Midbrain (tissue), 1 donor: Measurements from ENCODE around the gene UBR4.
"Not testable (repeated sequence)": the region's sequence is repeated elsewhere in the genome, so short reads cannot be mapped to it uniquely, and the experiment has no call there.

Experiments
- DNase-seq: peaks from one replicate; lab custom pipeline; 2025; lab: John Stamatoyannopoulos, UW

UBR4 gene

DNA sequence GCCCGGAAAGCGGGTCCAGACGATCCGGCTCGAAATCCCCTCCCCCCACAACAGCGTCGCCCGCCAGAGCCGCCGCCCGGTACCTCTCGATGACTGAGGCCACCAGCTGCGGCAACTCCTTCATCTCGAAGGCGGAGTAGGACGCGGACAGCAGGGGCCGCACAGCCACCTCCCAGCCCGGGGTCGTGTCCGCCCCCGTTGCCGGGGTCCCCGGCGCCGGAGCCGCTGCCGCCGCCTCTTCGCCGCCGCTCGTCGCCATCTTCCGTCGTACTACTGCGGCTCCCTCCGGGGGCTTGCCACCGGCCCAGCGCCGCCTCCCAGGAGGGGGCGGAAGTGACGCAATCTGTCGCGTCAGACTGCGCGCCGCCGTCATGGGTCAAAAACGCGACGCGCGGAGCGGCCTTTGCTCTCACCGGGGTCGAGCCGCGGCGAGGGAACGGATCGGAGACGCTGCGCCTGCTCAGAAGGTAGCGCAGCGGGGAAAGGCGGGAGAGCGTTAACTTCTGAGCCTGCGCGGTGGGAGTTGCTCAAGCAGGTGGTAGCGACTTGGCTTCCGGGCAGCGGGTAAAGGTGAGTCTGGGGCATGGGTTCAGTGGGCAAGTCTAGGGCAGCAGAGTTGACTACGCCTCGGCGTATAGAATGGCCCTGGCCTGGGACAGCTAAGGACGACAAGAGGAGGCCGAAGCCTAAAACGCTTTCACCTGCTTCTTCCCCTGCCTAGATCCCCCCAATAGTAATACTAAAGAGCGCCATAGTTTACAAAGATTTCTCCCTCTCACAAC is at the start of gene UBR4:
Gene UBR4, minus strand, starts transcription at position 277 of the 782 bp plus-strand sequence. Its CDS starts 18 bp downstream, at position 259.
- peak; percentile 97 for DNase-seq

DNA sequence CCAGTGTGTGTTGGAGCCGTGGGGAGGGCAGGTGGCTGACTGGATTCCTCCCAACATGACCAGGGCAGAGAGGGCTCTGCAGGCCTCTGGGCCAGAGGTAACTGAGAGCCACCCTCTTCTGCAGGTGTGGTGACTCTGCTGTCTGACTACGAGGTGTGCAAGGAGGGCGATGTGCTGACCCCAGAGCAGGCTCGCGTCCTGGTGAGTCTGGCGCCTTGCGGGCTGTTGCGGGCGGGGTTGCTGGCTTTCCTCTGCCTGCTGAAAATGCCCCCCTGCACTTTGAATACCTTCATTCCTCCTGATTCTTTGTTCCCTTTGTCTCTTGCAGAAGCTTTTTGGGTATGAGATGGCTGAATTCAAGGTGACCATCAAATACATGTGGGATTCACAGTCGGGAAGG is 48.3 kb upstream of the UBR4 start:
- no peak for DNase-seq

DNA sequence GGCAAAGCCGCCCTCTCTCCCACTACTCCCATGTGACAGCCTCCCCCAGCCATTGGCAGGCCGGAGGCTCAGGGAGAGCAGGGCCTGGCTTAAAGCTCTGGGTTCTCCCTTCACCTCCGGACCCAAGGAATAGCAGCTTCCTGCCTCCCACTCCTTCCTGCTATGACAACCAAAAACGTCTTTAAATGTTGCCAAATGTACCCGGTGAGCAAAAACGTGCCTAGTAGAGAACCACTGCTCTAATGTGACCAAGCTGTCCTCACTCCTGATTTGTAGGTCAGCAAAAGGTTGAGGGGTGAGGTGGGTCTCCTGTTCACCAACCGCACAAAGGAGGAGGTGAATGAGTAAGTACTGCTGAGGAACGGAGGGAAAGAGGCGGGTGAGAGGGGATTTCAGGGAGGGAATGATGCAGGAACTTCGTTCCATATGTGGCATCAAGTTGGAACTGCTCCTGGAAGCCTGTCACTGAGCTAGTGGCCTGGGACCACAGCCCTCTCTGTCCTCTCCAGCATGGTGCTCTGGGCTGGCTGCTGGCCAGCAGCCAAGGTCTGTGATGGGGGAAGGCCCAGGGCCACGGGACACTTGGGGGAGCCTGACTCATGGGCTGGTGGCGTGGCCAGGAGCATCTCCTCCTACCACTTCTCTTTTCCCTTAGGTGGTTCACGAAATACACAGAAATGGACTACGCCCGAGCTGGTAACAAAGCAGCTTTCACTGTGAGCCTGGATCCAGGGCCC is 47.3 kb upstream of the UBR4 start:
- no peak for DNase-seq

DNA sequence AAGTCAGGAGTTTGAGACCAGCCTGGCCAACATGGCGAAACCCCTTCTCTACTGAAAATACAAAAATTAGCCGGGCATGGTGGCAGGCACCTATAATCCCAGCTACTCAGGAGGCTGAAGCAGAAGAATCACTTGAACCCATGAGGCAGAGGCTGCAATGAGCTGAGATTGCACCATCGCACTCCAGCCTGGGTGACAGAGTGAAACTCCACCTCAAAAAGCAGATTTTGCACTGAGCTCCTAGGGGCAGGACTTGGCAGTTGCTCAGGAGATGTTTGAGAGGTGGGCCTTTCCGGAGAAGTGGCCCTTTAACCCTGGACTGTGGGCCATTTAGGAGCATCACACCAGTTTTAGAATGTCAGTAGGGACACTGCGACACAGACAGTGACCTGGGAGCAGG is 46.2 kb upstream of the UBR4 start:
- DNase-seq, result not testable (repeated sequence)

DNA sequence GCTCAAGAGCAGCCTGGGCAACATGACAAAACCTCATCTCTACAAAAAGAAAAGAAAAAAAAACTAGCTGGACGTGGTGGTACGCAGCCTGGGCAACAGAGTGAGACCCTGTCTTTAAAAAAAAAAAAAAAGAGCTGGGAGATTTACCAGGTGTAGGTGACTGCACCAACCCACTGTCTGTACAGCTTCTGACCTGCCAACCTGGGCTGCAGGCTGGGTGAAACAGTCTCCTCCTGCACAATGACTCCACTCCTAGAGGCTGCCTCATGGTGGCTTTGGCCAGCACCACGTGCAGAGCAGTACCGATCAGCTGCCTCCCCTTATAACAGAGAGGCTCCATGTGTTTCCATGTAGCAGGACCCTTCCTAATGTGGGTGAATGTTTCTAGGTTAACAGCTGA is 45.2 kb upstream of the UBR4 start:
- no peak for DNase-seq

DNA sequence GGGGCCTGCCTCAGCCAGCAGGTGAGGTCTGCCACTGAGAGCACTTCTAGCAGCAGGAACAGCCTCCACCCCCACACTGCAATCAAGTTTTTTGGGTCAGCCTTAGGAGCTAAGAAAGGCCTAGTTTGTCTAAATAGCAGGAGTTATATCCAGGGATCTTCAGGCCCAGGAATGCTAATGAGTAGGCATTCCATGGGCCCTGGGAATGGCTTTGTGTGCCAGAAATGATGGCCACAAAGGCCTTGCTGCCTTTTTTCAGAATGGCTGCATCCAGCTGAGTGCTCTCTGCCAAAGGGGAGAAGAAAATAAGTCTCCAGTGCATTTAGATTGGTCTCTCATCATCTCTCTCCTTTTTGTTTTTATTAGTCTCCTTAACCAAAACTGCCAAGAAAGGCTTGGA is 44.4 kb upstream of the UBR4 start:
- DNase-seq, result peak; percentile 11

DNA sequence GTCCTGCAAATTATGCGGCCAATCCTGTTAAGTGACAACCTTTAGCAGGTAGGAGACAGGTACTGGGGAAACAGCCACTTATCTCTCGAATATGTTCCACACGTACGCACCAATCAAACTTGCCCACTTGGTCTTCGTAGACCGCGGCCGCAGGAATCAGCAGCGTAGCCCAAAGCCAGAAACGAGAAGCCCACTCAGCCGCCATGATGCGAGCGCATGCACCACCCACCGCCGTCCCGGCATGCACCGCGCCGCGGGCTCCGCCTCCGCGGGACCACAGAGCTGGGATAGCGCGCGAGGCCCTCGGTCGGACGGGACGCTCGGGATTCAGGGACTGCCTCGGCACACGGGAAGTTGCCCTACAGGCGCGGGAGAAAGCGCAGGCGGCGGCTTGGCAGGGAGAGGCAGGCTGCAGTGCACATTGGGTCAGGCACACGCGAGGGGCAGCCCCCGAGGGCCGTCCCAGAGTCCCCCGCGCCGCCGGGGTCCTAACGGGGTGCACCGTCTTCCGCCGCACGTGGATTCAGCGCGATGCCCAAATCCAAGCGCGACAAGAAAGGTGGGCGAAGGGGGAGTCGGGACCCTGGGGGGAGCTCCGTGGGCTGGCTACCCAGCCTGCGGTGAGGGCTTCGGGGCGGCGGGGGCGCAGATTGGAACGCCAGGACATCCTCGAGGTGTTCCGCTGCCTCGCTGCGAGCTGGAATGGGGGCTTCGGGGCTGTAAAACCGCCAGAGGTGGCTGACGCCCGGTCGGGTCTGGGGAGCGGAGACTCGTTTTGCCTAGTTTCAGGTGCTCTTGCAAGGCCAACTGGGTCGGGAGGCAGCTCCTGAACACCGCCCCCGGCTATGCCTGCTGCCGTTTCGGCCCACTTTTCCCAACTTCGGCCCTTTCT is 41.5 kb upstream of the UBR4 start, which contains the start of the genes EMC1 and MRTO4:
Gene EMC1, minus strand, starts transcription at position 220 of the 892 bp plus-strand sequence. Its CDS starts 15 bp downstream, at position 205.
Gene MRTO4, plus strand, starts transcription at position 501 of the 892 bp plus-strand sequence. Its CDS starts 31 bp downstream, at position 532.
- peak; percentile 88 for DNase-seq

DNA sequence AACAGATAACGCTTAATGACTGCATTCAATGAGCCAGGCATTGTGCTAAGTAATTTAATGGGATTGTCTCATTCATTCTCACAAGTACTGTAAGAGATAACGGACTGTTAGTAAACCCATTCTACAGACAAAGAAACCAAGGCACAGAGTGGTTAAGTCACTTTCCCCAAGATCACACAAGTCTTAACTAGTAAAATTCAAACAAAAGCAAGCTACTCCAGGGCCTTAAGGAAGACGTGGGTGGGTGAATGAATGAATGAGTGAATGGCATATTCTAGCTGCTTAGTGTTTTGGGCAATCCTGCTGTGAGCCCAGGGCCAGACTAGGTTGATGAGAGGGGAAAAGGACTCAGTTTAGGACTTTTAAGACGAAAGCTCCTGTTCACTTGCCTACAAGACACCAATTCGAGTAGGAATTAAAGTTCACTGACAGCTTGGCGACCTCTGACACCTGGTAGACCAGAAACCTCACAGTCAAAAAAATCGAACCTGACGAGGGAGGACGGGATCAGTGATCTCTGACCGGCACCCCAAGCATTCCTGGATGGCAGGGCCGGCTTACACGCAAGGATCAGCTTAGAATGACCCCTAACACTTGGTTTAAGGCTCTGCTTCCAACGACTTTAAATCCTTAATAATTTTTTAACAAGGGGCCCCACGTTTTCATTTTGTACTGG is 40.7 kb upstream of the UBR4 start:
- no peak for DNase-seq

DNA sequence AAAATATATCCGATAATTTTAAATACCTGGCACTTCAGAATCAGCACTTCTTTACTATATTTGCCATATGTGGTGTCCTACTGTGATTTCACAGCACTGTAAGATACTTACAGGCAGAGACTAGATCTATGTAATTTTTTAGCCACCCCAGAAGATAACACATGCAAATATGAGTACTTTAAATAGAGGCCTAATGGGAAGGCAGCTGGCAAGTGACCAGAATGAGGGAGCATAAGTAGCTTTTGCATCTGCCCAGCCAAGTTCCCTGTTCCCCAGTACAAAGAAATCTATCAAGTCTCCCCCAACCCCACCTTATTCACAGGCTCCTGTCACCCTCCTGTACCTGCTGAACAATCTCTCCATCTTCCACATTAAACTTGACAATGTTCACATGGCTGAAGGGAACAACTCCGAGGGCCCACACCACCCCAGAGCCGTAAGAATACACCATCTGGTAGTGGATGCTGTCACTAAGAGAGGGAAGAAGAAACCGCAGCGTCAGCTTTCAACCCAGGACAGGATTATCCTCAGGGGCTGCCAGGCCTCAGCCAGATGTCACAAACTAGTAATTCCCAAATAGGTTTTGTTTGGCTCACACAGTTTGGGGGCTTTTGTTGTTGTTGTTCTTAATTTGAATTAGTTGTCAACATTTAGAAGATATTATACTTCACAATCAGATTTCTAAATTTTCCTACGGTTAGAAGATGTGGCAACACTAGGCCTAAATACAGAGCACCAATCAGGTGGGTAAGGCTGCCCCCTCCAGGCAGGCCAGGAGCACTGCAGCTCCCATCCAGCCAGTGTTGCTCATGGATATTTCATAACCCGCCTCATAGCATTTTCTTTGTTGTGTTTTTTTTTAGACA is 30.8 kb upstream of the UBR4 start:
- DNase-seq, result peak; percentile 43

DNA sequence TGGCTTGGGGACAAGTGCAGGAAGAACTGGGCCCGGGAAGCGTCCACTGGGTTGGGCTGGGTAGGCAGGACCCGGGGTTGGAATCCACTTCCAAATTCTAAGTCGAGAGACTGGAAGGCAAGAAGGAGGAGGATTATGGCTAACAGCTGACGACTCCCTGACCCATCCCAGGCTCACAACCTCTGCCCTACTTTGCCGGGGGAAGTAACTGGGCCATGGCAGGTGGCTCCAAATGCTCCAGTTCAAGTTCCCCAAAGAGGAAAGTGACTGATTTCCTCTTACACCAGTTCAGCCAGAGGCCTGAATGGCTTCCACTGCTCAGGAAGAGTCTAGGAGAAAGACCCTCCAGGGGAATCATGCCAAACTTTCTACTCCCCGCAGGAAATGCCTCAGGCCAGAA is 29.8 kb upstream of the UBR4 start:
- no peak for DNase-seq

DNA sequence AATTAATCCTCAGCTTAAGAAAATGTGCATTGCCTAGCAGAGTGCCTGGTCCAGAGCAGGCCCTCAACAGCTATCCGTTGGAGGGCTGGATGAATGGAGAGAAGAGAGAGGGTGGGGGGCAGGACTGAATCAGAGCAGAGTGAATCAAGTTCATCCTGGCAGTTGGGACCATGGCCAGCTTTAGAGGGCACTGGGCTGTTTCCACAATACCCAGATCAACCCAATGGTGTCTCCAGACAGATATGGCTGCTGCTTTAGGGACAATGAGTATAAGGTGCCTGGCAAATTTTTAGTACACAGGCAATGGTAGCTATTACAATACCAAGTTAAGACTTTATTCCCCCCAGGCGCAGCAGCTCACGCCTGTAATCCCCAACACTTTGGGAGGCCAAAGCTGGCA is 24.2 kb upstream of the UBR4 start:
- no peak for DNase-seq

DNA sequence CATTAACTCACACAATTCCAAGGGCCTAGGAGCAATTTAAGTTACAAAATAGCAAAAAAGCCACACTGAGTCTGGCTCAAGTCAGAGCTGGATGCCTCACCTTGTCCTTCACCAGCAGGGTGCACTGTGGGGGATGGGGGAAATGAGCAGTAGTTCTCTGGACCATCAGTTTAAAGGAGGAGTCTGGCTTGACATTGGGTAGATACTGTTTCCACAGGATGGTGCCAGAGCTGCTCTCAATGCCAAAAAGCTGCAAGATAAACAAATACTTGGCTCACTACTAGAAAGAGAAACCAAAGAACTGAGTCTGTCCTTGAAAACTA is 22.4 kb upstream of the UBR4 start:
- DNase-seq, result peak; percentile 12

DNA sequence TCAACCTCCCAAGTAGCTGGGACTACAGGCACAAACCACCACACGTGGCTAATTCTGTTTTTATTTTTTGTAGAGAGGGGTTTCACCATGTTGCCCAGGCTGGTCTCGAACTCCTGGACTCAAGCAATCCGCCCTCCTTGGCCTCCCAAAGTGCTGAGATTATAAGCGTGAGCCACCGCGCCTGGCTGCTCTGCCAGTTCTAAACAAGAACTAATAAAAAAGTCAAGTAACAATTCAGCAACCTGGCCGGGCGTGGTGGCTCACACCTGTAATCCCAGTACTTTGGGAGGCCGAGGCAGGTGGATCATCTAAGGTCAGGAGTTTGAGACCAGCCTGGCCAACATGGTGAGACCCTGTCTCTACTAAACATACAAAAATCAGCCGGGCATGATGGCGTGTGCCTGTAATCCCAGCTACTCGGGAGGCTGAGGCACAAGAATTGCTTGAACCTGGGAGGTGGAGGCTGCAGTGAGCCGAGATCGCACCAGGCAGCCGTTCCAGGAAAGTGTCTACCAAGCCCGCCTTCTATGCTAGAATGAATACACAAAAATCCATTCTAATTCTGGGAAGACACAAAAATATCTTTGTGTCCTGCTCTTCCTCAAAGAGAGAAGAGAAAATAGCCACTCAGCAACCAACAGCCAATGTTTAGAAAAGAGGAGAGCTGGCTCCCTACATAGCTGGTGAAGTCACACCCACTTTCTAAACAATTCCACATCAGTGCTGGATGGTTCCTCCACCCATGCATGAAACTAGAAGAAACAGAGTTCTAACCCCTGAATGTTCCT is 21.9 kb upstream of the UBR4 start:
- peak; percentile 7 for DNase-seq

DNA sequence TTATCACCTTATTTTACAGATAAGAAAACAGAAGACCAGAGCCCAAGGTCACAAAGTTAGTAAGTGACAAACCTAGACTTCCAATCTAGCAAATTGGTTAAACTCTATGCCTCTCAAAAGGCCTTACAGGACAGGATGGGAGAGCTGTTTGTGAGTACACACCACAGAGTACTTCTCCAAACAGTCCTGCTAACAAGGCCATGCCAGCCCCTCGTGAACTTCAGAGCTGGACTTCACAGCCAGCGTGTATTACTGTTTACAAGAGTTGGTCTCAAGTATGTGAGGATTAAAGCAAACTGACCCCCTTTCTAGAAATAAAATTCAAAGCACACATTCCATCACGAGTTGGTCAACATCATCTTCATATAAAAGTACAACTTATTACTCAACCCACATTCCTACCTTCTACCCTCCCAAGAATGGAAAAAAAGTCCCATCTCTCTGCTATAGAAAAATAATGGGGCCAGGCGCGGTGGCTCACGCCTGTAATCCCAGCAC is 19.8 kb upstream of the UBR4 start:
- DNase-seq, result no peak

DNA sequence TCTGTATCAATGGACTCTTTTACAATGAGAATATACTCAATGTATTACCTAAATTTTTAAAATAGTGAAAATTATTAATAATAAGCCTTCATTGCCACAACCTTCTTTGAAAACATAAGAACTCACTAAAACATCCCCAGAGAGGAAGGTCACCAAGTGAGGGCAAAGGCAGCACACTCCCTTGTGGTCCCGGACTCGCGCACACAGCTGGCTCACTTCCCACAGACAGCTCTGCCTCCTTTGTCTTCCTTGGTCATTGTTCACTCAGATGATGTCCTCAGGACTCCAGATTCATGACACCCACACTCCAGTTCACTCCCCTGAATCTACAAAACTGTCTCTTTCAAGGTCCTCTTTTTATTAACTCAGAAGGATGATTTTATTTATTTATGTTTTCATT is 19.2 kb upstream of the UBR4 start:
- DNase-seq, result no peak

DNA sequence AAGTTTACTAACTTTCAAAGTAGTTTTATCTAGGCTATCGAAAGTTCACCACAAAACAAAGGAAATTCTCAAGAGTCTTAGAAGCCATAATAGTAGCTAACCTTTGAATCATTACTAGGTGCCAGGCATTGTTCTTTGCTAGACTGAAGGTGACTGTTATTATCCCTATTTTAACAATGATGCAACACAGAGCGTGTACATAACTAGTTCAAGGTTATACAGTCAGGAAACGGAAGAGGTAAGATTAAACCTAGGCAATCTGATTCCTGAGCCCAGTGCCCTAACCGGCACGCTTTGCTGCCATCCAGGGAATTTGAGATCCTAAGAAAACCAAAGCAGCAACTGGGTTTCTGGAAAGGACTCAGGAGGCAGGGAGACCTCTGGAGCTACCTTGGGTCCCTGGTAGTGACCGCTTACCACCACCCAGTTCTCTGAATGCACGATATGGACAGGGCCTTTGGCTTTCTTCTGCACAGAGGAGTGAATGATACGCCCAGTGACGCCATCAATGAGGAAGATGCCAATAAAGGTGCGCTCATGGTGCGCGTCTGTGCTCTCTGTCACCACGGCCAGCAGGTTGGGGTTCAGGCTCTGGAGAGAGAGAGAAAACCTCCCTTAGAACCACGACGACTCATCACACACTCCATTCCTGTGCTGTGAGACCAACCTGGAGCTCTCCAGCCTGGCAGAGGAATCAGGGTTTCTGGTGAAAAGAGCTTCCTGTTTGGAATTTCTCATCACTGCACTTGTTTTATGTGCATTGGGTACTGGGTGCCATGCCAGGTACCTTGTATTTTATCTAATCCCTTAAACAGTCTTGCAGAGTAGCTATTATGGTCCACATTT is 13.1 kb upstream of the UBR4 start:
- no peak for DNase-seq

DNA sequence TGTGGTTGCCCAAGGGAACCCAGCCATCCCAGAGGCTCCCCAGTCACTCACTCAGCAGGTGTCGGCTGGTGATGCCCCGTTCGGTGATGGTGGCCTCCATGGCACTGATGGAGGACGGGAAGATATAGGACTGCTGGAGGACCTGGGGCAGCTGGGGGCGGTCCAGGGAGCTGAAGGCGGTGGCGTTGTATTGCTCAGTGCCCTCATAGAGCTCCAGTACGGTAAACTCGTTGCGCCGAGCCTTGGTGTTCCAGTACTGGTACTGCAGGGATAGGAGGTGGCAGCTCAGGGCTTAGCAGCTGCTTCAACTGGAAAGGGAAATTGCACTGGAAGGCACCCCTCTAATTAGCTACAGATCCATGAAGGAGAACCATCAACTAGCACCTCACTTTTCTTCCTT is 12.5 kb upstream of the UBR4 start:
- no peak for DNase-seq

DNA sequence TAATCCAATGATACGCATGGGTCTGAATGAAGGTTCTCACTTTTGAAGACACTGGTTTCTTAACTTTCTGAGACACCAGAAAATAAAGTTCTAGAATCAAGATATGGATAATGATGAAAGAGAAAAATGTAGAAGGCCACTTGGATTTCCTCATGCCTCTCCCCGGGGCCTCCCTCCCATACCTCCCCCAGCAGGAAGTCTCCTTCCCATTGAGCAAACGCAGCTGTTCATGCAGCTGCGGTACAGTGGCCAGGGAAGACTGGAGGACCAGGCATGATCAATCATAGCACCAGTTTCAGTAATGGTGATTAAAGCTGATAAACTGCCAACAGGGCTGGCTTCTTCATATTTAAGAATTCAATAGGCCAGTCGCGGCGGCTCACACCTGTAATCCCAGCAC is 10.9 kb upstream of the UBR4 start:
- DNase-seq, result no peak
